Fibroblast of peridontal ligament (primary cell): ENCODE results near the gene SRBD1.
A peak's percentile ranks its signal among the peaks of the same experiment; 100 is the strongest.

Experiments
- DNase-seq: peaks from one replicate; pipeline ENCODE4 v3.0.0-alpha.2; 2010; ENCODE audit errors: extremely low read depth

The SRBD1 gene

DNA sequence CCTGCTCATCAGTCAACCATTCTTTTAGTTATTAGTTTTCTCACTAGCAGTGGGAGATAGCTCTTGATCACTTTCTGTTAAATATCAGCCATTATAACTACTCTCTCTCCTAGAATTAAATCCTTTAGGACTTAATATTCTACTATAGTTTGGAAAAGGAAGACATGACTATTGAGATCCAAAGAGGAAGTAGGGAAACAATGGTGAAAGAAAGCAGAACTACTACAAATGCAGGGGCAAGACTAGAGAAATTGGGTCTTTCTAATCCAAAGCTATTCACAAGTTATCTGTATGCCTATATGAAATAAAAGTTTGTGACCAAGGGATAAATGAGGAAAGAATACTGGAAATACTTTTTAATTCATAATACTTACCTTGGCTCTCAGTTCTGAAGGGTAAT, 65.1 kb downstream of the SRBD1 start:
- no peak for DNase-seq

DNA sequence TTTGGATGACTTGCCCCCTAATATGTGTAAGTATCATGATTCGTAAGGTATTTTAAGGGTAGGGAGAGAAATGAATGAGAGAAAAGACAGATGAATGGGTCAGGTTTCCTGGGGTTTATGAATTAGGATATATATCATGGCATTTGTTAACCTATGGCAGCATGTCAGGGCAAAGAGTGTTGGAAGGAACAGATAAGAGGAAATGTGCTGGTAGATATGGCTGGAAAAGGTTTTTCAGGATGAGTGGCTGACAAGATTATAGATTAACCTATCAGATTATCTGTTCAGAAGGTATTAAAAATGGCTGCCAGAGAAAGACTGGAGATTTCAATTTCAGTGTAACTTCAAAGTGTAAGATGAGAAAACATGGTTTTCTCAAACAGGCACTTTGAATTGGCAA, 67.8 kb downstream of the SRBD1 start:
- no peak for DNase-seq

GRCh38 chr2:45542013-45542412, 69.1 kb downstream of the SRBD1 start:
- no peak for DNase-seq

DNA sequence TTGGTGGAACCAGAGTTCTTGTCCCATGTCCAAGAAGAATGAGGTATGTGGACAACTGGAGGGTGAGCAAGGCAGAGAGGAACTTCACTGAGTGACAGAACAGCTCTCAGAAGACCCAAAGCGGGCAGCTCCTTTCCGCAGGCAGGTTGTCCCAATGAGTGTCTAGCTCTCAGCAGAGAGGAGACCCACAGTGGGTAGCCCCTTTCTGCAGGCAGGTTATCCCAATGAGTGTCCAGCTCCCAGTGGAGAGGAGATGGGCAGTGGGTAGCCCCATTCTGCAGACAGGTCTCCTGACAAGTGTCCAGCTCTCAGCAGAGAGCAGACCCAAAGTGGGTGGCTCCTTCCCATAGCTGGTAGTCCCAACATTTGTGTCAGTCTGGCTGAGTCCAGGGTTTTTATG, 69.6 kb downstream of the SRBD1 start:
- no peak for DNase-seq

DNA sequence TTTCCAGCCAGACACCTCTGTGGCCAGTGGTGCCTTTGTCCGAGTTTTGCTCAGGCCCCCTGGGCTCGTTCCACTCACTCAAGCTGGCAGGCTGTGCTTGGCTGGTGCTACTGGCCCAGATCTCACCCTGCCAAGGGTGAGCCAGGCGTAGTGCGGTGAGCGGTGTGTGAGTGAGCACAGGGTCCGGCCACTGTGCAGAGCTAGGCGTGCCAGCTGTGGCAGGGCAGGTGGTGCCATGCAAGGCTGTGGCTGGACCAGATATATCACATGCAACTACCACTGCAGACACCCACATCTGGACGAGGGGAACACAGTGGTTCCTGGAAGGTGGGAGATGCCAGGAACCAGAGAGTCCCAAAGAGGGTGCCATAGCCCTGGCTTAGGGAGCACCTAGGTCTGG, 70.1 kb downstream of the SRBD1 start:
- no peak for DNase-seq

DNA sequence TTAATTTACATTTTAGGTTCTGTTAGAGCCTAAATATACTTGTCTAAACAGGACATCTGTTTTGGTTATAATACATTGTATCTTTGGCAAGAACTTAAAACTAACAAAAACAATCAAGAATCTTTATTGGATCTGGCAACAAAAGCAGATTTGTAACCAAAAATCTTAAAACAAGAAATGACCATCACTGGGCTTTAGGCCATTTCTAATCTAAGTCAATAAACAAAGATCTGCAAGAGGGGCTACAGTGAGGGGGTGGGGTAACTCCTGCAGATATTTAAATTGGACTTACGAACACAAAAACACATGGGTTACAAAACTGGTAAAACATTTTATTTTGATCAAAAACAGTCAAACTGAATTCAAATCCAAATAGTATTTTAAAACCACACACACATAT, 77.3 kb downstream of the SRBD1 start:
- peak; percentile 100 for DNase-seq

DNA sequence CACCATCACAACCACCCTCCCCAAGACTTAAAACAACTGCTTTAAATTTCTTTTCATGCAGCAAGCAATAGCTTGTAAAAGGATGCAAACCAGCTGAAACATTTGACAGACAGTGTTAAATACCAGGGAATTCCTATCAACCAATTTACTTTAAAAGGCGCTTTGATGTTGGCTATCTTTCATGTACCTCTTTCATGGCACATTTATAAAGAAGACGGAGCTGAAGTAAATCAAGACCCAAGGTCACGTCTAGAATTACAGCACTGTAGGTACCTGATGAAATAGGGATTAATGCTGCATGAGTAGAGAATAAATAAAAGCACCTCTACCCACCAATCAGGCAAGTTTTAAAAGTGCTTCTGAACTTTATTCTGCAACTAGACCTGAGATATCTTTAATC, 78.9 kb downstream of the SRBD1 start:
- DNase-seq: no peak

DNA sequence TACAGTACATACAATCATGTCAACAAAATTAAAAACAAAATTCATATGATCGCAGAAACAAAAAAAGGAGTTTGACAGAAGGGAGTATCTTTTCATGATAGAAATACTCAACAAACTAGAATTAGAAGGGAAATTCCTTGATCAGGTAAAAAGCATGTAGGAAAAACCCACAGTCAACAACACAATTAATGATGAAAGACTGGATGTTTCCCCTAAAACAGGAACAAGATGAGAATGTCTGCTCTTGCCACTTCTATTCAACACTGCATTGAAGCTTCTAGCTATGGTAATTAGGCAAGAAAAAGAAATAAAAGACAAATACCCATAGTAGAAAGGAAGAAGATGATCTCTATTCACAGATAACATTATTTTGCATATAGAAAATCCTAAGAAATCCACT, 87.1 kb downstream of the SRBD1 start:
- DNase-seq: no peak

DNA sequence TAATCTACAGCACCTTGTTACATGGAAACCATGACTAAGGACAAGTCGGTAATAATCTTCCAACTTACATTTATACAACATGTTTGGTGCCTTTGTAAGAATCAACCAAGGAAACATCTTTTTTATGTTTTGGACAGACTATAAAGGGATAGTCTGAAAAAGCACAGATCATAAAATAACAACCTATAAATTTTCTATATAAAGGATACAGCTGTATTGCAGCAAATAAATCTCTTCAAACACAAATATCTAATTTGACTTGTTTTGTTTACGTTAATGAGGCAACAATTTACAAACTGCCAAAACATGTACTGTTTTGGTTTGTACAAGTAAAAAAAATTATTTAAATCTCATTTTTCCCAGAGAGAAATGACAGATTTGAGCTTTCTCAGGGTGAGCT, 92.5 kb downstream of the SRBD1 start:
- no peak for DNase-seq

- DNase-seq: no peak
Measured at GRCh38 chr2:45510701-45511420, 100.2 kb downstream of the SRBD1 start.

DNA sequence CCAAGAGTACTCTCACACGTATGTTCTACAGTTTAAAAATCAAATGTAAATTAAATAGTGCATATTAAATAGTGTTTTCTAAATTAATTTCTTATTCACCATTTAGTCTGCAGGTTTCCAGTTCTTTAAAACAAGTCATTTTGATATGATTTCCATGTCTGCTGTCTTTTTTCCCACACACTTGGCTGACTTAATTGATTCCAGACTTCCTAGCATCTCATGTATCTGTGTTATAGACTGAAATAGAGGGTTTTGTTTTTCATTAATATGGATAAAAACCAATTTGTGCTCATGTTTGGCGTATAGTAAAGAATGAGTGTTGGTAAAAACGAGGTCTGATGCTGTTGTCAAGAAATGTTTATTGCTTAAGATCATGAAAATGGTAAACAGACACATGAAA, 104.3 kb downstream of the SRBD1 start:
- peak; percentile 57 for DNase-seq

GRCh38 chr2:45505138-45505537, 105.9 kb downstream of the SRBD1 start:
- DNase-seq: no peak

- DNase-seq: no peak
Measured at GRCh38 chr2:45498661-45499550, 112.2 kb downstream of the SRBD1 start.

DNA sequence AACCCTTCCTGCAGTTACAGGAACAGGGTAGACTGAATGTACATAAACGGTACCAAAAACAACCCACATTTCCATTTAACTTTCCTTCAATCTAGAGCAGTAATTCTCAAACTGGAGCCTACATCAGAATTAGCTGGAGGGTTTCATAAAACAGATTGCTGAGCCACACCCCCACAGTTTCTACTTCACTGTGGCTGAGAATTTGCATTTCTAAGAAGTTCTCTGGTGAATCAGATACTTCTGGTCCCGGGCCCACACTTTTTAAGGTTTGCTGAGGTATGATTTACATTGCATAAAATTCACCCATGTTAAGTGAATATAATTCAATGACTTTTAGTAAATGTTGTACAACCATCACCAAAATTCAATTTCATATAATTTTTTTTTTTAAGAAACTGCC, 113.7 kb downstream of the SRBD1 start:
- peak; percentile 61 for DNase-seq

DNA sequence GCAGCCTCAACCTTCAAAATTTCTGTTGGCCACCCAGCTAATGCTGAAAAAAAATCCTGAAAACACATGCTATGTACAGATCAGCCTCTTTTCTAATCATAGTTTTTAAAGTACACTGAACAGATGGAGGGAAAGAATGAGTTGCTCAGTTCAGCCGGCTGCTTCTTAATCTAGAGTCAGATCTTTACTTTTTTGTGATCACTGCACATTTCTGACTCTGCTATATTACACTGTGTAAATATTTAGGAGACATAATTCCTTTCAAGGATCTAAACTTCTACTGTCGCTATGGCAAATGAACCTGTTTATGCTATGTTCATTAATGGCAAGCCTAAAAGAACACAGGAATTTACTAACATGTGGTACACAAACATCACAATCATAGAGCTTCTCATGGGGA, 114.2 kb downstream of the SRBD1 start:
- peak; percentile 33 for DNase-seq

DNA sequence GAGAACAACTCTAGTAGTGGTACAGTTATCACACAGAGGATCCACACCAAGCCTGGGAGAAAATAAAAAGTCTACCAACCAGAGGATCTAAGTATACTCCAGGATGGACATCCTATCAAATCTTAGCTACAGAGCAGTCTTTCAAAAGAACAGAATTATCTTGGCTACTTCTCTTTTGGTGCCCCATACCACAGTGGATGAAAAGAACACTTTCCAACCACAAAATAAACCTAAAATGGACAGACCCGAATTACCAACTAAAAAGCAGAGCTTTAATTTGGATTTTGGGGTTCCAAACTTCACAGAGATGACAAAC, 116.1 kb downstream of the SRBD1 start:
- DNase-seq: no peak

DNA sequence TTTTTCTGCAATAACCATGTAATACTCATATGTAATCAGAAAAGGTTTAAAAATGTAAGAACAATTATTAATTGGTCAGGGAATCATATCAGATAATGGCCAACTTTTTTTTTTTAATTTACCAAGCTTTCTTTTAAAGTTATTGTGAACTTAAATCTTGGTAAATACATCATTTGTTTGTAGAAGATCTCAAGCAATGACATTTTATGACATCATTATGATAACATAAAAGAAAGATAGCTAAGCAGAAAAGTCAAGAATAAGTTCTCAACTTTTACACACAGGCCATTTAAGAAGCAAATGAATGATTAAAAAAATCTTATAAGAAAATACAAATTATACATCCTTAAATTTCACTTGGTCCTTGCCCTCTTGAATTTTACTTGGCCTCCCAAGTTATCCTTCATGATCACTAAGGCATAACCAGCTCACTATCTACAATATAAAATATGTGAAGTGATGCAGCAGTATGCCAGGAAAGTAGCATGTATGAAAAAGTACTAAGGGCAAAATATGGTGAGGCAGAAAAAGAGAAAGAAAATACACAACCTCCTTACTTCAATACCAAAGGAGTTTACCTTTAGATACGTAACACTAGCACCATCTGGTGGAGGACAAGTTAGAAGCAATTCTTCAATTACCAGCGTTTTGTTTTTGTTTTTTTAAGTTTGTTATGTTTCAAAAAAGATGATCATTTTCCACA, 116.6 kb downstream of the SRBD1 start:
- peak; percentile 95 for DNase-seq

GRCh38 chr2:45484965-45485364, 126.1 kb downstream of the SRBD1 start:
- DNase-seq: no peak

DNA sequence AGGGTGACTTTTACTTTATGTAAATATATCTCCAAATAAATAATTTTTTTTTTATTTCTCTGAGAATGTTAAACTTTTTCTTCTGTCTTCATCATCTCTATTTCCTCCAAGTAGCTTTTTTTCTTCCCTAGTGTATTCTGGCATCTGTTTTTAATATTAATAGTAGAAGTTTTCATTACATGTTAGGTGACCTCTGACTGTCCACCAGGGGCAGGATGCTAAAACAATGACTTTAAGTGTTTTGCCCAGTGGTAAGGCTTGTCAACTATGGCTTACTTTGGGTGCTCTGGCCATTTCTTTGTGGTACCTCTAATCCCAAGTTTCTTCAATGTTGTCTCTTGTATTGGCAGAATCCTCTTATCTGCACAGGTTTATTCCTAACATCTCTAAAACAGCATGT, 127.1 kb downstream of the SRBD1 start:
- DNase-seq: peak; percentile 46

DNA sequence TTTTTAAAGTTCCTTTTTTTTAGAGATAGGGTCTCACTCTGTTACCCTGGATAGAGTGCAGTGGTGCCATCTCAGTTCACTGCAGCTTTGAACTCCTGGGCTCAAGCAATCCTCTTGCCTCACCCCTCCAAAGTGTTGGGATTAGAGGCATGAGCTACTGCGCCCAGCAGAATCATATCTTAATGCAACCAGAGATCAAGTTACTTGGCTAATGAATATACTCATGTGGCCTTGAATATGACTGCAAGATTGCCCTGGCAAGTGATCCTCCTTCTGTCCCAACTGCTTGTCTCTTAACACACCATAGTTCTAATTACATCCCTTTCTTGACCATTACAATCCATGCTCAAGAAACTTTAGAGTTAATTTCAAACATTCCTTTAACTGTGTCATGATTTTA, 133.5 kb downstream of the SRBD1 start:
- DNase-seq: no peak

DNA sequence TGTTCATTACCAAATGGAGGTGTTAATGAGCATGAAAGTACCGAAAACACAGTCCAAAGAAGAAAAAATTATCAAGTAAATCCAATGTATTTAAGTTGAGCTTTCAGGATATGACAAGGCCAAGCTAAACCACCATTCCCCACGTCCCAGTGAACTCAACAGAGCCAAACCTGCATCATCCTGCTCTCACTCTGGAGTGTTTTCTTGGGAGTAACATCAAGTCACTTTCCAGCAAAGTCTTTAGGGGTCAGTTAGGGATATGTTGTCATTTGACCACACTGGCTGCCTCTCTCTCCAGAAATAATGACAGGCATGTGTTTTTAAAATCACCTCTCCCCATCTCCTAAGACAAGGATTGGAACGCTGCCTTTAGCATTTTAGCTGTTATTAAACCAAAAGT, 140.5 kb downstream of the SRBD1 start:
- peak; percentile 24 for DNase-seq

GRCh38 chr2:45469314-45470099, 141.6 kb downstream of the SRBD1 start:
- peak; percentile 38 for DNase-seq
